ENCODE results near the gene FAM217B.

The FAM217B gene
- 21.2 to 58.4 (median 46.0) reads per million in 3 experiments for total RNA-seq

DNA sequence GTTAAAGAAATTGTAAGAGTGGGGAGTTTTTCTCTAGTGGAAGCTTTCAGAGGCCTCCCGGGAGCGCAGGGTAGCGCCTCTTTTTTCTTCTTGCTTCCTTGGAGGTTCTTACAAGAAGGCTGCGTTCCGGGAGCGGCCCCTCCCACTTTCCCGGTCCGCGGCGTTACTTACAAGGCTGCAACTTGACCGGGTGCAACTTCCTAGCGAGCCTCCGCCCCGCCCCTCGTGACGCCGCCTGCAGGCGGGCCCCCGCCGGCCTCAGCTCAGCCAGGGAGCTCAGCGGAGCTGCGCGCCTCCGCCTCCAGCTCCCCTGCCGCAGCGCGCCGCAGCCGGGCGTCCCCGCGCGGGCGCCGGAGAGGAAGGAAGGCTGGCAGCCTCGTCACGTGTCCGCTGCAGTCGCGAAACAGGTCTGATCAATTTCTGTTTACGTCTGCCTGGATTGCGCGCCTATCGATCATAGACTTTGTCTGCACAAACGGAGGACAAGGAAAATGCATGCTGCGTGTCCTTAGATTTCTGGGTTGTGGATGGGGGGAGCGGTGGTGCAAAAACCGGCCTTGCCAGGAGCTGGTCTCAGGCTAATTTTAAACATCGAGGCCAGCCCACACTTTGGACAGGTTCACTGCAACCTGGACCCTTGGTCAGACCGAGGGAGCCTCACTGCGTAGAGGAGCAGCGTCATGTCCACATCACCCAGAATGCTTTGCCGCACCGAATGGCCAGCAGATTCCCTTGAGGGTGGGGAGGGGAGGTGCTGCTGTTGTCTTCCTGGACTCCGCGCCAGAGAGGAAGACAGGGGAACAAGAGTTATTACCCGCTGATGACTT lies at the start of gene FAM217B, which contains the start of gene PPP1R3D:
FAM217B (plus strand) TSS at position 261 of the 827 bp plus-strand sequence. CDS start 3,555 bp downstream, outside the sequence.
PPP1R3D (minus strand) TSS at position 177 of the 827 bp plus-strand sequence. CDS start 374 bp downstream, outside the sequence.
- peak; percentile 89 for DNase-seq

- no peak for DNase-seq
Measured at GRCh38 chr20:59891581-59891980, 48.6 kb upstream of the FAM217B start.

DNA sequence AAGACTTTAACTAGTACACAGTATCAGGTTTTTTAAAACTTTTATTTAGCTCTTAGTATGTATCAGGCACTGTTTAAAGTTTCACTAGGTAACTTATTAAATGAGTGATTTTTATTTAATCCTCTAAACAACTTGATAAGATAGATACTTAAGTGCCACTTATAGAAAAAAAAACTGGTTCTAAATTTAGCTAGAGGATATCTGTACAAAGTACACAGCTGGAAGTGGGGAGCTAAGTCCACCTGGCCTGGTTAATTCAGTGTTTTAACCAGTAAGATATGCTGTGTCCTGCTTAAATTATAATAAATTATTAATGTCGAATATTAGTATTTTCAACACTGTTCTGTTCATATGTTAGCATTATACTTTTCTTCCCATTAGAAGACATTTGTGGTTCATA lies 44.3 kb upstream of the FAM217B start:
- DNase-seq = no peak

DNA sequence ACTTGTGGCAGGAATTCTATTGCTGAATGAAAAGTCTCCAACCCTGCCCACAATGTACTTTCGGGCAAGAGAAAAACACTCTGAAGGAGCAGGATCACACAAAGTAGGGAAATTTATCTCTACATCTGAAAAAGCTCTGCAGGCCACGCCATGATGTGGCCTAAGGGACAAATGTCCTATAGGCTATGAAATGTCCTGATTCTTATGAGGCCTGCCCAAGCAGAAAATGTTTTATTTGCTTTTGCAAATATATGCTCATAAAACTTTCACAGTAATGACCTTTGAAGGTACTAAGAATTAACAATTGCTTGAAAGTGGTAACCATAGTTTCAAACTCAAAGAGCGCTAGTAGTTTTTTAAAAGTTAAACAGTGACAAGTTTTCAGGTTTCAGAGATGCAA lies 37.7 kb upstream of the FAM217B start:
- DNase-seq = no peak

DNA sequence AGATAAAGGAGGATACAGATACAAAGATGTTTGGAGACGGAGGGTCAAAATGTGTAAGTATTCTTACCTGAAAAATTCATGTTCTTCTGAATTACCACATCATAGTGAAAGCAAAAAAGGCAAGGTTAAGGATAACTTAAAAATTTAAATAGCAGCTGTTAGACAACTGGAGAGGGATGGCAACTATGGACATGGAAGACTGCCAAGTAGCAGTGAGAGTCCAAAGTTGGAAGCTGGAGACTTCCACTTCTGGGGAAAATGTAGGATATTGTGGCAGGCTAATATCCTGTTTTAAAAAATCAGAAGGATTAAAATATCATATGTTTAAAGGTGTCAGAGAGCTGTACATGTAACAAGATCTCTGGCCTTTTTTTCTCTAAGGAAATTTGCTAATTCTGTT lies 36.6 kb upstream of the FAM217B start:
- no peak for DNase-seq

GRCh38 chr20:59908855-59909254 lies 31.3 kb upstream of the FAM217B start:
- no peak for DNase-seq

- no peak for DNase-seq
Measured at GRCh38 chr20:59911041-59911440, 29.1 kb upstream of the FAM217B start.

GRCh38 chr20:59912609-59913008 lies 27.6 kb upstream of the FAM217B start:
- no peak for DNase-seq

GRCh38 chr20:59920944-59921343 lies 19.2 kb upstream of the FAM217B start:
- no peak for DNase-seq

GRCh38 chr20:59923514-59923913 lies 16.7 kb upstream of the FAM217B start:
- DNase-seq = no peak

GRCh38 chr20:59925359-59925758 lies 14.8 kb upstream of the FAM217B start:
- no peak for DNase-seq

- no peak for DNase-seq
Measured at GRCh38 chr20:59925899-59926298, 14.3 kb upstream of the FAM217B start.

GRCh38 chr20:59931511-59932312 lies 8.5 kb upstream of the FAM217B start:
- DNase-seq = no peak

DNA sequence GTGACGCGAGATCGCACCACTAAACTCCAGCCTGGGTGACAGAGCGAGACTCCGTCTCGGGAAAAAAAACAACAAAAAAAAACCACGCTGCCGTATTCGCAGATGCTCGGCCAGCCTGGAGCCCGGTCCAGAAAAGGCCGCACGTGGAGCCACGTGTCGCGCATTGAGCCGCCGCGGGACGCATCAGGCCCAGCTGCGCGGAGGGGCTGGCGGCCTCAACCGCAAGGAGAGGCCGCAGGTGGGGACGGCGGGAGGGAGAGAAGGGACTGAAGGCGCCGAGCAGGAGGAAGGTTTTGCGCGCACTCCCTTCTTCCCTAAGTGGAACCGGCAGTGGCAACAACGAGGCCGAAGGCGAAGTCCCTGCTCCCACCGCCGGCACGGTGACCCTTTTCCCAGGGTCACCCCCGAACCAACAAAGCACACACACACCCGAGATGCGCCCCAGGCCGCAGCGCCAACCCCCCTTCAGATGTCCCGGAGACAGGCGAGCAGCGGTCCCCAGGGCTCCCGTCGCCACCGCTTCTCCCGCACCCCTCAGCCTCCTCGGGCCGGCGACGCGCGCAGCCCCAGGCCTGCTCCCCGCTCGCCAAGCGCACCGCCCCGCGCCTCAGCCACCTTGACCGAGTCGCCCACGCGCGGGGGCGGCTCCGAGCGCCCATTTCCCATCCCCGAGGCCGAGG lies 7.4 kb upstream of the FAM217B start:
- DNase-seq = no peak

- DNase-seq = peak; percentile 64
Measured at GRCh38 chr20:59933296-59933848, 6.8 kb upstream of the FAM217B start, which contains the start of gene SYCP2. Gene SYCP2, minus strand, starts transcription at chr20:59933637. Its CDS starts 11,224 bp downstream, at chr20:59922413.

GRCh38 chr20:59933849-59934585 lies 6.2 kb upstream of the FAM217B start:
- DNase-seq = peak; percentile 74

DNA sequence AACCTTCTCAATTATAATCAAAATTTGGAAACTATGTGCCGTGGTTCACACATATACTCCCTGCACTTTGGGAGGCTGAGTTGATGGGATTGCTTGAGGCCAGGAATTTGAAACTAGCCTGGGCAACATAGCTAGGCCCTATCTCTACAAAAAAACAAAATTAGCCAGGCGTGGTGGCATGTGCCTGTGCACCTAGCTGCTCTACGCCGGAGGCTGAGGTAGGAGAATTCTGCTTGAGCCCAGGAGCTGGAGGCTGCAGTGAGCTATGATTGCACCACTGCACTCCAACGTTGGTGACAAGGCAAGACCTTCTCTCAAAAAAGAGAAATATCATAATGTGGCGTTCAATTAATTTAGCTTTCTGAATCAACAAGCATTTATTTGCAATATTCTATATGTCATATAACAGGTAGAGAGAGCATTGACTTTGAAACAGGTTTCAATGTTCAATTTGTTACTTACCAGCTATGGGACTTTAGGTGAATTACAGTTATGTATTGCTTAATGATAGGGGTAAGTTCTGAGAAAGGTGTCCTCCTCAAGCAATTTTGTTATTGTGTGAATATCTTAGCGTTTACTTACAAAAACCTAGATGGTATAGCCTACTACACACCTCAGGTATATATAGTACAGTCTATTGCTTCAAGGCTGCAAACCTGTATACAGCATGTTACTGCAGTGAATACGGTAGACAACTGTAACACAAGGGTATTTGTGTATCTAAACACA lies 4.6 kb upstream of the FAM217B start:
- DNase-seq = no peak

- DNase-seq = no peak
Measured at GRCh38 chr20:59936409-59936808, 3.8 kb upstream of the FAM217B start.

DNA sequence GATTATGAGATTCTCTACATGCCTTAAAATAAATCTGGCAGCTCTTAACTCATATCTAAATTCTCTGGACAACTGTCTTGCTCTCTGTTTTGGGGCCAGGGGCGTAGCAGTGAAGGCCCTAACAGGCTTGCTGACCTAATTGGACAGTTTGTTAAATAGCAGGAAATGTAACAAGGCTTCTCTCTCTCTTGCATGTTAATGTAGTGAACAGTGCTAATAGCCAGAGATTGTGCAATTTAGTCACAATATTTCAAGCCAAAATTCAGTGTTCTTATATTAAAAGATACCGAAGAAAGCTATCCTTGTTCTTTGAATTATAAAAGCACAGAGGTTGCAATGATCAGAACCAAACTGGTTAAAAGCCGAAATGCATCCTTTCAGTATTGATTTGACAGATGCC lies 3.0 kb upstream of the FAM217B start:
- DNase-seq = no peak

DNA sequence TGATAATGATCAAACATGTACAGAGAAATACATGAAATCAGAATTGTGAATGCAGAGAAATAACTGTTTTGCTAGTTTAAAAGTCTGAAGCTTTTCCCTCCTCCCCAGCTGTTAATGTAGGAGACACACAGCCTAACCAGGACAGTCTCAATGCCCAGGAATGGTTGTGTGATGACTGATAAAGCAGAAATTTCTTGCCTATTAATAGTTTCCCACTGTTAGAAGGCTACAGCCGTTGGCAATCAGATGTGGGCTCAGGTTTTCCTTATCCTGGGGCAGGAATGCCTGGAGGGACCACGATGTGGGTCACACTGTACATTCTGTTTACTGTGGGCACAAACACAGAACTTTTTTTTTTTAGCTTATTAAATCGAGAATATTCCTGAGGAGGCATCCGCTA lies 2.0 kb upstream of the FAM217B start:
- DNase-seq = no peak

- no peak for DNase-seq
Measured at GRCh38 chr20:59938696-59939051, 1.5 kb upstream of the FAM217B start.

Data from central memory CD4-positive, alpha-beta T cell (primary cell).